ENCODE data around the gene PIP5K1B. TPM values are rescaled to one million over a fixed set of nuclear protein-coding genes. Genes with fewer than 3 reads are reported as not detected.

The PIP5K1B gene
- total RNA-seq, 6 experiments from 2014 or later: not detected

DNA sequence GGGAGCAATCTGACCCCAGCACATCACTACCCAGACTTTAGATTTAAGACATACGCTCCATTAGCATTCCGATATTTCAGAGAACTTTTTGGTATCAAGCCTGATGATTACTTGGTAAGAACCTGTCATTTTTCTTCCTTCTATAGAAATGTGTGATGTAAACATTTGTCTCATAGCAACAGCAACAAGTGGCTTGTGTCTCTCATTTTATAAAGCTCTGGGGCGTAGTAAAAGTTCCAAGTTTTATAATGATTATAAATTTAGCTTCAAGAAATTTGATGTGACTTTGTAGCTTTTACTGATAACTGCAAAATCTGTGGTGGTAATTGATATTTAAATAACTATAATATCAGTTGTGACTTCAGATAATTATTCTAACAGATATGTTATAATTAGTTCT lies 171.6 kb downstream of the PIP5K1B start:
- TF ChIP-seq, protein P1, sequence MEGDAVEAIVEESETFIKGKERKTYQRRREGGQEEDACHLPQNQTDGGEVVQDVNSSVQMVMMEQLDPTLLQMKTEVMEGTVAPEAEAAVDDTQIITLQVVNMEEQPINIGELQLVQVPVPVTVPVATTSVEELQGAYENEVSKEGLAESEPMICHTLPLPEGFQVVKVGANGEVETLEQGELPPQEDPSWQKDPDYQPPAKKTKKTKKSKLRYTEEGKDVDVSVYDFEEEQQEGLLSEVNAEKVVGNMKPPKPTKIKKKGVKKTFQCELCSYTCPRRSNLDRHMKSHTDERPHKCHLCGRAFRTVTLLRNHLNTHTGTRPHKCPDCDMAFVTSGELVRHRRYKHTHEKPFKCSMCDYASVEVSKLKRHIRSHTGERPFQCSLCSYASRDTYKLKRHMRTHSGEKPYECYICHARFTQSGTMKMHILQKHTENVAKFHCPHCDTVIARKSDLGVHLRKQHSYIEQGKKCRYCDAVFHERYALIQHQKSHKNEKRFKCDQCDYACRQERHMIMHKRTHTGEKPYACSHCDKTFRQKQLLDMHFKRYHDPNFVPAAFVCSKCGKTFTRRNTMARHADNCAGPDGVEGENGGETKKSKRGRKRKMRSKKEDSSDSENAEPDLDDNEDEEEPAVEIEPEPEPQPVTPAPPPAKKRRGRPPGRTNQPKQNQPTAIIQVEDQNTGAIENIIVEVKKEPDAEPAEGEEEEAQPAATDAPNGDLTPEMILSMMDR (IDR thresholded peaks at IDR 0.05): no peak
- Mint-ChIP-seq H3K27me3 (ENCODE audit: insufficient read depth) (peaks cover 6% of the 10 kb centered on the region; the same call in 1 of the 2 replicates), H3K36me3 (ENCODE audit: low read depth) (no peaks in the 10 kb centered on the region), H3K4me1 (ENCODE audit: low read depth) (no peaks in the 10 kb centered on the region), H3K9me3 (no peaks in the 10 kb centered on the region), H3K27ac (no peak overlapping the region), H3K4me3 (no peak overlapping the region)
- no peak for DNase-seq

DNA sequence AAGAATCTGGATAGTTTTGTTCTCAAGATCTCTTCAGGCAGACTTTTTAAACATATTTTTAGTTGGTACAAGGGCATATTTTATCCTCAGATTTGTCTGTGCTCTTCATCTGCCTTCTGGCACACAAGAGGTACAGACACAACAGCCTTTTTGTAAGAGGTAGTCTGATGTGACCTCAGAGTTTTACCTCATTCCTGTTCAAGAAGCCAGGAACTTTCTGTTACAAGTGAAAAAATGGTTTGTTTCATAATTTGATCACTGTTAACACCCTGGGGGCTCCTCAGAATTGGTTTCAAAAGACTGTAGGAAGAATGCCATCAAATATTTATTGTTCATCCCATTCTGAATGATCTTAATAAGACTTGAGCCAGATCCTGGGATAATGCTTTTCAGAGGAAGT lies 172.2 kb downstream of the PIP5K1B start:
- no peak for DNase-seq
- H3K27ac Mint-ChIP-seq: no peak overlapping the region
- TF ChIP-seq, protein P1 (IDR thresholded peaks at IDR 0.05): no peak
- no peaks in the 10 kb centered on the region for H3K4me1 Mint-ChIP-seq (ENCODE audit: low read depth)
- H3K36me3 Mint-ChIP-seq (ENCODE audit: low read depth): no peaks in the 10 kb centered on the region
- no peak overlapping the region for H3K4me3 Mint-ChIP-seq
- H3K9me3 Mint-ChIP-seq: no peaks in the 10 kb centered on the region
- H3K27me3 Mint-ChIP-seq (ENCODE audit: insufficient read depth): peaks cover 4% of the 10 kb centered on the region; the same call in 1 of the 2 replicates

DNA sequence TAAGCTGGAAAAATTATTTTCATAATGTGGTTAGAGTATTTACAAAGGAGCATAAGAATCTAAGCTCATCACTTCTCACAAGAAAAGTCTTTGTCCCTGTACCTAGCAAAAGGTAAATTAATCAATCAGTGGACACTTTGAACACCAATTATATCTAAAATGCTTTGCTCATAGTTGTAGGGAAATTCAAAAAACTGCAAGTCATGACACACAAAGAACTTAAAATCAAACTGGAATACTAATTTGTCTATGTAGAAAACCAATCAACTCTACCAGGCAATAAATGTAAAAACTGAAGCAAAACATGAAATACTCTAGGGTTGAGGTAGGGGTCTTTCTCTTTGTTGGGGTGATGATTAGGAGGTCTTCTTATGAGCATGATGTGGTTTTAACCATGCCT lies 173.4 kb downstream of the PIP5K1B start:
- TF ChIP-seq, protein P1 (IDR thresholded peaks at IDR 0.05): no peak
- Mint-ChIP-seq H3K27me3 (ENCODE audit: insufficient read depth) (no peaks in the 10 kb centered on the region), H3K36me3 (ENCODE audit: low read depth) (no peaks in the 10 kb centered on the region), H3K9me3 (no peaks in the 10 kb centered on the region), H3K4me1 (ENCODE audit: low read depth) (no peaks in the 10 kb centered on the region), H3K4me3 (no peak overlapping the region), H3K27ac (no peak overlapping the region)
- DNase-seq: no peak

DNA sequence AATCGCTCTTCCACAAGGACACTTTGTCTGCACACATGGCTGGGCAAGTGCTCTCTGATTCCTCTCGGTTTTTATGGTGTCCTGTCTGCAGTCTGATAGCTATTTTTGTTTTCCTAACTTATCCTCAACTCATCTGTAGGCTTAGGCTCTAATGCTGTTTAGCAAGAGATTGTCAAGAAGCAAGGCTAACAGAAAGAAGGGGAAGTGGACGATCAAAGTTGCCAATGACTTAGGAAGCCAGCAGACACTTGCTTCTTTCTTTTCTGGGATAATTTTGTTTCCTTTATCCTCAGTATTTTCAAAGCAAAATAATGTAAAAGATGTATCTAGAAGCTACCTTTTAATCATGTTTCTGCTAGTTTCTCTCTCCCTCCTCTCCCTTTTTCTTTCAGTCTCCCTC lies 178.2 kb downstream of the PIP5K1B start:
- no peaks in the 10 kb centered on the region for H3K36me3 Mint-ChIP-seq (ENCODE audit: low read depth)
- DNase-seq: no peak

DNA sequence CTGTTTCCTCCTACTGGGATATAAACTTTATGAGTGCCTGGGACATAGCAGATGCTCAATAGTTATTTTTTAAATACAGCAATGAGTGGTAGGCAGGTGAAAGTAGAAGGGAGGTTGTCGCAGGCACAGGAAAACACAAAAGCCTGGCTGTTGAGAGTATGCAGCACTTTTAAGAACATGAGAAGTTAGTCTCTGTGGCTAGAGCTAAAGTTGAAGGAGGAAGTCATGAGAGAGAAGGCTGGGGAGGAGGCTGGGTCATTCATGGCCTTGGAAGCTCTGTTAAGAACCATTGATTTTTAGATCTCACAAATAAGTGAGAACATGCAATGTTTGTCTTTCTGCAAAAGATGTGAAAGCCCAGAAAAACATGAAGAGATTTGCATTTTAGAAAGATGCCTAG lies 182.2 kb downstream of the PIP5K1B start:
- H3K36me3 Mint-ChIP-seq (ENCODE audit: low read depth): no peaks in the 10 kb centered on the region
- no peaks in the 10 kb centered on the region for H3K9me3 Mint-ChIP-seq
- peaks cover 2% of the 10 kb centered on the region; the same call in 1 of the 2 replicates for H3K27me3 Mint-ChIP-seq (ENCODE audit: insufficient read depth)
- no peaks in the 10 kb centered on the region for H3K4me1 Mint-ChIP-seq (ENCODE audit: low read depth)
- TF ChIP-seq, protein P1 (IDR thresholded peaks at IDR 0.05): no peak
- no peak overlapping the region for H3K27ac Mint-ChIP-seq
- DNase-seq: no peak
- H3K4me3 Mint-ChIP-seq: no peak overlapping the region

More for the DNA sequence above, 178.2 kb downstream of the PIP5K1B start:
- TF ChIP-seq, protein P1 (IDR thresholded peaks at IDR 0.05): no peak
- no peaks in the 10 kb centered on the region for H3K9me3 Mint-ChIP-seq
- no peak overlapping the region for H3K27ac Mint-ChIP-seq
- H3K4me3 Mint-ChIP-seq: no peak overlapping the region
- H3K27me3 Mint-ChIP-seq (ENCODE audit: insufficient read depth): peaks cover 2% of the 10 kb centered on the region; the same call in 1 of the 2 replicates
- no peaks in the 10 kb centered on the region for H3K4me1 Mint-ChIP-seq (ENCODE audit: low read depth)

DNA sequence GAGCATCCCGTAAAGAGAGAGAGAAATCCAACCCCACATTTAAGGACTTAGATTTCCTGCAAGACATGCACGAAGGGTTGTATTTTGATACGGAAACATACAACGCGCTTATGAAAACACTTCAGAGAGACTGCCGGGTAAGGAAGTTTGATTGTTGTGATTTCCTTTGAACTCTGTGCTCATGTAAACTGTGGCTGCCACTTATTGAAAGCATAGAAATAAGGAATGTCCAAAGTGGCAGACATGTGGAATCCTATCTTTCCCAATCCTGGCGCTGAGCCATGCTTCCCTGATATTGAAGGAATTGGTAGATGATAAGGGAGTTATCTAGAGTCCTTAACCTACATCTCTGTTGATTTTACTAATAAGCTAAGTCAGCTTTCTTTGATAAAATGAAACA lies 189.5 kb downstream of the PIP5K1B start:
- no peaks in the 10 kb centered on the region for H3K4me1 Mint-ChIP-seq (ENCODE audit: low read depth)
- no peaks in the 10 kb centered on the region for H3K36me3 Mint-ChIP-seq (ENCODE audit: low read depth)
- TF ChIP-seq, protein P1 (IDR thresholded peaks at IDR 0.05): no peak
- no peak for DNase-seq
- H3K4me3 Mint-ChIP-seq: no peak overlapping the region
- H3K27ac Mint-ChIP-seq: no peak overlapping the region
- H3K27me3 Mint-ChIP-seq (ENCODE audit: insufficient read depth): no peaks in the 10 kb centered on the region; the same call in 1 of the 2 replicates
- H3K9me3 Mint-ChIP-seq: no peaks in the 10 kb centered on the region

All from HFFc6 (cell line).